ENCODE results near the gene ZFYVE9.
"Not testable (repeated sequence)": the region's sequence is repeated elsewhere in the genome, so short reads cannot be mapped to it uniquely, and the experiment has no call there.

DNA sequence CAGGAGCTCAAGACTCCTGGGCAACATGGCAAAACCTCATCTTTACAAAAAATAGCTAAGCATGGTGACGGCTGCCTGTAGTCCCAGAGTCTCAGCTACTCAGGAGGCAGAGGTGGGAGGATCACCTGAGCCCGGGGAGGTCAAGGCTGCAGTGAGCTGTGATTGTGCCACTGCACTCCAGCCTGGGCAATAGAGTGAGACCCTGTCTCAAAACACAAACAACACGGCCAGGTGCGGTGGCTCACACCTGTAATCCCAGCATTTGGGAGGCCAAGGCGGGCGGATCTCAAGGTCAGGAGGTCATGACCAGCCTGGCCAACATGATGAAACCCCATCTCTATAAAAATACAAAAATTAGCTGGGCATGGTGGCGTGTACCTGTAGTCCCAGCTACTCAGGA is 47.6 kb upstream of the ZFYVE9 start:
- TF ChIP-seq, protein P1, sequence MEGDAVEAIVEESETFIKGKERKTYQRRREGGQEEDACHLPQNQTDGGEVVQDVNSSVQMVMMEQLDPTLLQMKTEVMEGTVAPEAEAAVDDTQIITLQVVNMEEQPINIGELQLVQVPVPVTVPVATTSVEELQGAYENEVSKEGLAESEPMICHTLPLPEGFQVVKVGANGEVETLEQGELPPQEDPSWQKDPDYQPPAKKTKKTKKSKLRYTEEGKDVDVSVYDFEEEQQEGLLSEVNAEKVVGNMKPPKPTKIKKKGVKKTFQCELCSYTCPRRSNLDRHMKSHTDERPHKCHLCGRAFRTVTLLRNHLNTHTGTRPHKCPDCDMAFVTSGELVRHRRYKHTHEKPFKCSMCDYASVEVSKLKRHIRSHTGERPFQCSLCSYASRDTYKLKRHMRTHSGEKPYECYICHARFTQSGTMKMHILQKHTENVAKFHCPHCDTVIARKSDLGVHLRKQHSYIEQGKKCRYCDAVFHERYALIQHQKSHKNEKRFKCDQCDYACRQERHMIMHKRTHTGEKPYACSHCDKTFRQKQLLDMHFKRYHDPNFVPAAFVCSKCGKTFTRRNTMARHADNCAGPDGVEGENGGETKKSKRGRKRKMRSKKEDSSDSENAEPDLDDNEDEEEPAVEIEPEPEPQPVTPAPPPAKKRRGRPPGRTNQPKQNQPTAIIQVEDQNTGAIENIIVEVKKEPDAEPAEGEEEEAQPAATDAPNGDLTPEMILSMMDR (IDR thresholded peaks at IDR 0.05; ENCODE audit: borderline replicate concordance, extremely low read depth, low read length, poor library complexity, severe bottlenecking) = not testable (repeated sequence)
- TF ChIP-seq EZH2 (IDR thresholded peaks at IDR 0.05; ENCODE audit: borderline replicate concordance, low read depth, low read length, severe bottlenecking) = not testable (repeated sequence)

Data from DND-41 (cell line).